HCT116 (cell line): ENCODE results near the gene DNASE2B. TPM values are rescaled to one million over a fixed set of nuclear protein-coding genes. Genes with fewer than 3 reads are reported as not detected.

Source experiments
- ATAC-seq: fragments of 200-7000 bp; cut with Tn5 transposase; 2 replicates; pipeline ENCODE4 v1.9.1; 2020; ENCODE audit warnings: mild to moderate bottlenecking, moderate library complexity
- BruUV-seq: library from RNA; stranded (reverse); fragments of 400-500 nt; replicated peaks from 2 replicates; lab custom pipeline; 2021; lab: Mats Ljungman, UMichigan
- CTCF ChIA-PET: fragments of 300-600 bp; sonication (Branson Sonifier 250); formaldehyde crosslinking; loops from one replicate; lab custom pipeline; 2021; ENCODE audit warnings: antibody characterized with exemption; lab: Charles Lee
- POLR2A ChIA-PET: fragments of 300-600, 350-600 bp; sonication (Branson Sonifier 250); formaldehyde crosslinking; loops from one replicate; lab custom pipeline; 2021; ENCODE audit warnings: antibody characterized with exemption; lab: Charles Lee
- RAD21 ChIA-PET, 2 experiments: fragments of 300-600 bp; sonication (Branson Sonifier 250); formaldehyde crosslinking; loops; one replicate each; lab custom pipeline; 2023; ENCODE audit warnings: low total read pairs in 2 of 2; ENCODE audit not compliant: uncharacterized antibody in 2 of 2, unreplicated experiment in 2 of 2, low non-redundant PET in 1 of 2; lab: Charles Lee
- DNase-seq: peaks from one replicate; pipeline ENCODE4 v3.0.0-alpha.2; 2010; ENCODE audit warnings: low read depth, low spot score
- H2AFZ ChIP-seq: fragments of 200-600 bp; shearing (Covaris generic), sonication (generic); 2 replicates; pipeline ENCODE4 v1.6.1; 2017; ENCODE audit warnings: low read depth, mixed run types, mixed read lengths, antibody characterized with exemption, low read length; ENCODE audit not compliant: poor library complexity, severe bottlenecking
- H3K27ac ChIP-seq: 2 replicates; pipeline ENCODE4 v1.5.1; 2012; ENCODE audit warnings: low read depth, low read length
- H3K27me3 ChIP-seq: fragments of 200-600 bp; sonication (generic); 2 replicates; pipeline ENCODE4 v1.6.1; 2016; ENCODE audit warnings: mixed run types, low read length, mixed read lengths; ENCODE audit not compliant: insufficient read depth
- H3K36me3 ChIP-seq, 2 experiments: fragments of 200-500 bp in 1 of 2; fragments of 200-600 bp in 1 of 2; sonication (Bioruptor generic) in 1 of 2; sonication (generic) in 1 of 2; 2 replicates each; pipeline versions ENCODE4 v1.5.1 to v1.6.1; 2014 to 2016; ENCODE audit warnings: low read length in 2 of 2, inconsistent platforms in 1 of 2, mixed read lengths in 1 of 2, mixed run types in 1 of 2; ENCODE audit not compliant: insufficient read depth in 2 of 2, control insufficient read depth in 1 of 2
- H3K4me1 ChIP-seq, 2 experiments: fragments of 200-600 bp in 1 of 2; sonication (generic) in 1 of 2; 2 replicates each; pipeline versions ENCODE4 v1.5.1 to v1.6.1; 2012 to 2017; ENCODE audit warnings: low read length in 2 of 2, inconsistent platforms in 1 of 2, mild to moderate bottlenecking in 1 of 2, mixed read lengths in 1 of 2, mixed run types in 1 of 2, moderate library complexity in 1 of 2; ENCODE audit not compliant: insufficient read depth in 2 of 2, control insufficient read depth in 1 of 2
- H3K4me2 ChIP-seq: fragments of 200-600 bp; sonication (generic); 2 replicates; pipeline ENCODE4 v1.6.1; 2017; ENCODE audit warnings: mixed run types, low read length, mixed read lengths
- H3K4me3 ChIP-seq, 2 experiments: fragments of 200-600 bp in 1 of 2; sonication (generic) in 1 of 2; replicated peaks in 1 of 2; 2 replicates each; pipeline ENCODE4 v1.5.1; 2011 to 2016; ENCODE audit warnings: low read length in 2 of 2, control low read depth in 1 of 2, low read depth in 1 of 2, mild to moderate bottlenecking in 1 of 2, mixed read lengths in 1 of 2, mixed run types in 1 of 2
- H3K79me2 ChIP-seq: fragments of 200-600 bp; sonication (generic); 2 replicates; pipeline ENCODE4 v1.6.1; 2017; ENCODE audit warnings: mild to moderate bottlenecking, mixed run types, low read length, moderate library complexity, mixed read lengths; ENCODE audit not compliant: insufficient read depth
- H3K9ac ChIP-seq: fragments of 200-600 bp; sonication (generic); 2 replicates; pipeline ENCODE4 v1.6.1; 2016; ENCODE audit warnings: low read length, mixed read lengths
- H3K9me2 ChIP-seq: fragments of 200-600 bp; sonication (generic), shearing (Covaris generic); 2 replicates; pipeline ENCODE4 v1.6.1; 2017; ENCODE audit warnings: mixed run types, mild to moderate bottlenecking, moderate library complexity; ENCODE audit not compliant: insufficient read depth
- H3K9me3 ChIP-seq, 2 experiments: fragments of 200-500 bp in 1 of 2; fragments of 200-600 bp in 1 of 2; sonication (Bioruptor generic) in 1 of 2; sonication (generic) in 1 of 2; 2 replicates each; pipeline ENCODE4 v1.6.1; 2014 to 2017; ENCODE audit warnings: low read length in 2 of 2, mixed read lengths in 2 of 2, inconsistent platforms in 1 of 2, low read depth in 1 of 2, mild to moderate bottlenecking in 1 of 2, mixed run types in 1 of 2, moderate library complexity in 1 of 2; ENCODE audit not compliant: control insufficient read depth in 1 of 2, insufficient read depth in 1 of 2
- H4K20me1 ChIP-seq: fragments of 200-600 bp; sonication (generic), shearing (Covaris generic); 2 replicates; pipeline ENCODE4 v1.6.1; 2017; ENCODE audit warnings: mixed run types, mild to moderate bottlenecking, moderate library complexity; ENCODE audit not compliant: insufficient read depth
- ATF3 ChIP-seq: IDR thresholded peaks from 2 replicates; pipeline ENCODE4 v1.6.1; 2012
- CBX3 ChIP-seq: IDR thresholded peaks from 2 replicates; pipeline ENCODE4 v1.6.1; 2012; ENCODE audit warnings: low read depth
- EGR1 ChIP-seq: IDR thresholded peaks from 2 replicates; pipeline ENCODE4 v1.6.1; 2012; ENCODE audit warnings: low read depth
- EZH2 ChIP-seq: fragments of 200-600 bp; sonication (generic); IDR thresholded peaks from 2 replicates; pipeline ENCODE4 v1.6.1; 2017; ENCODE audit warnings: antibody characterized with exemption, mixed run types
- POLR2AphosphoS5 ChIP-seq: IDR thresholded peaks from 2 replicates; pipeline ENCODE4 v1.6.1; 2011; ENCODE audit warnings: mild to moderate bottlenecking, low read depth, low read length, moderate library complexity
- SRF ChIP-seq: IDR thresholded peaks from 2 replicates; pipeline ENCODE4 v1.6.1; 2012; ENCODE audit warnings: low read depth
- YY1 ChIP-seq: IDR thresholded peaks from 2 replicates; pipeline ENCODE4 v1.6.1; 2011; ENCODE audit warnings: low read length, low read depth, moderate library complexity, mild to moderate bottlenecking; ENCODE audit not compliant: insufficient replicate concordance; ENCODE audit errors: extremely low read depth
- ZBTB33 ChIP-seq: IDR thresholded peaks from 2 replicates; pipeline ENCODE4 v1.6.1; 2011; ENCODE audit warnings: mild to moderate bottlenecking, low read length, moderate library complexity; ENCODE audit not compliant: insufficient replicate concordance; ENCODE audit errors: extremely low read depth
- ZNF274 ChIP-seq: fragments of 200-500 bp; sonication (Bioruptor generic); IDR thresholded peaks from 2 replicates; pipeline ENCODE4 v1.6.1; 2014; ENCODE audit warnings: mild to moderate bottlenecking, low read depth, low read length, inconsistent platforms
- intact Hi-C: fragments of 100-400 bp; cut with micrococcal nuclease; formaldehyde crosslinking; loops from 2 replicates; pipeline ENCODE4 v1.10.0; 2022
- total RNA-seq: library from RNA; stranded (reverse); gene quantifications from one replicate; pipeline ENCODE4 v1.2.1, GENCODE V29; 2021; ENCODE audit not compliant: unreplicated experiment

DNASE2B gene
- total RNA-seq, 1 experiment from 2014 or later = 0.42 TPM

- TF ChIP-seq ZNF274 (no peak), ZBTB33 (no peak), YY1 (no peak)
- TF ChIP-seq, all 23 proteins: peak for 4
Measured at GRCh38 chr1:84428235-84428634, 30.0 kb downstream of the DNASE2B start (continued).

- peaks cover 48 to 50% of the 10 kb centered on the region in 2 experiments for H3K4me1 ChIP-seq
- TSS peak; percentile 86 for BruUV-seq
- H3K9ac ChIP-seq = no peak overlapping the region
- H4K20me1 ChIP-seq = no peaks in the 10 kb centered on the region
- no peak for ATAC-seq
- H3K36me3 ChIP-seq = peaks cover 0 to 17% of the 10 kb centered on the region in 2 experiments; a peak in 1 of 4 replicates
- ChIA-PET RAD21 (no interaction called here), POLR2A (no interaction called here), CTCF (no interaction called here)
- H3K4me2 ChIP-seq = peak overlapping the region; percentile 1; the same call in 1 of the 2 replicates
- H3K27me3 ChIP-seq = no peaks in the 10 kb centered on the region
- TF ChIP-seq SRF = no peak
- TF ChIP-seq EZH2 = no peak
- no peak for TF ChIP-seq EGR1
- no peak for TF ChIP-seq ATF3
- TF ChIP-seq CBX3 = no peak
- TF ChIP-seq POLR2AphosphoS5 = no peak
- TF ChIP-seq ZNF274 = no peak
- H2AFZ ChIP-seq = peak overlapping the region; percentile 74
- intact Hi-C loops = no loop called here
- DNase-seq = no peak
- no peaks in the 10 kb centered on the region for H3K79me2 ChIP-seq
- peak overlapping the region; percentile 44 for H3K27ac ChIP-seq
- H3K9me2 ChIP-seq = no peaks in the 10 kb centered on the region
- peaks cover 0 to 5% of the 10 kb centered on the region in 2 experiments; a peak in 1 of 4 replicates for H3K9me3 ChIP-seq
- H3K4me3 ChIP-seq = no peak overlapping the region
Measured at GRCh38 chr1:84429231-84429630, 30.9 kb downstream of the DNASE2B start.
